ENCODE measurements around the gene PRKCB.
"Not testable (repeated sequence)": the region's sequence is repeated elsewhere in the genome, so short reads cannot be mapped to it uniquely, and the experiment has no call there.

The PRKCB gene

GRCh38 chr16:24228514-24228913 is 392.7 kb downstream of the PRKCB start:
- DNase-seq (ENCODE audit: low read depth, low spot score) = no peak

DNA sequence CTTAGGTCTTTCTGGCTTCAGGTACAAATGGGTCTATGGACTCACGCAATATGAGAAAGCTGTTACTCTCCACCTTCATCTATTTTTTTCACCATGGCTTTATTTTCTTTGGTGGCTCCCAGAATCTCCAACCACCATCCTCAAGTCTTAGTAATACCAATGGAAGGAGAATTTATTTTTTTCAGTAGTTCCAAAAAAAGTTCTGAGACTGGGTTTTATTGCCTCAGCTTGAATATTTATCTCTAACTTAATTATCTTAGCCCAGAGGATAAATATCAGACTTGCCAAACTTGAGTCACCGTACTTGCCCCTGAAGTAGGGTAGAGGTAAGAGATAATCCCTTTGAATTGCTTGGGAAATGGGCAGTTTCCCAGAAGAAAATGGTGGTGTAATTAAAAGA is 397.2 kb downstream of the PRKCB start:
- DNase-seq (ENCODE audit: low read depth, low spot score) = no peak

- no peak for DNase-seq (ENCODE audit: low read depth, low spot score)
Observed at GRCh38 chr16:24234737-24235136, 399.0 kb downstream of the PRKCB start.

DNA sequence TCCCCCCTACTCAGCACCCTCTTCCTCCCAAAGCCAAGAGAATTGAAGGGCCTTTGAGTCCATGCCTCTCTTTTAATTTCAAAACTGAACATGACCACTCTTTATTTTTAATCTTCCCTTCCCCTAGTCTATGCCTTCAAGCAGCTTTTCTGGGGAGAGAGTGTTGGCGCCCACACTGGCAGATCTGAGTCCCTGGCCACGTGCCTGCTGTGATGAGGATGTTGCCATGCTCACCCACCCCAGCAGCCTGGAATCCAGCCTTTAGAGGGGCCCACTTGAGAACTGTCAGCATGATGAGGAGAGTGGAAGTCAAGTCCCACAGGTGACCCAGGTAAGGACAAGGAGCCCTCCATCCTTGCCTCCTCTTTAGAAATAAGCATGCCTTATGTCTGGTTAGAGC is 400.0 kb downstream of the PRKCB start:
- DNase-seq (ENCODE audit: low read depth, low spot score) = no peak

GRCh38 chr16:24238846-24239245 is 403.1 kb downstream of the PRKCB start:
- DNase-seq (ENCODE audit: low read depth, low spot score) = not testable (repeated sequence)

- DNase-seq (ENCODE audit: low read depth, low spot score) = no peak
Observed at GRCh38 chr16:24246911-24247607, 411.3 kb downstream of the PRKCB start.

DNA sequence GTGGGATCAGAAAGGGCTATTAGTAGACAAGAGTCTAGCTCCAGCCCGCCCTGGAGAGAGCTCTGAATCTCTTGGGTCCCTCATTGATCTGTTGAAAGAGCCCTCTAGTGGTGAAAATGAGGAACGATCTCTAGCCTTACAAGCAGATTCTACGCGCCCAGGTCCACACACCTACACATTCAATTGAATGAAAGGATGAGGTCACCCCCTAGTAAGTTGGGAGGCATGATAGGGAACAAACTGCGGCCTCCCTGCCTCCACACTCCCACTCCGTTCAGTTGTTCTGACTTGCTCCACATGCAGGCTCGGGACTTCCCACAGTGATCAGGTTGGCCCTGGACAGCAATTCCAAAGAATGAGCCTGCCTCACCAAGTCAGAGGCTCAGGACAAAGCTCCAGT is 417.4 kb downstream of the PRKCB start:
- DNase-seq (ENCODE audit: low read depth, low spot score) = no peak

- no peak for DNase-seq (ENCODE audit: low read depth, low spot score)
Observed at GRCh38 chr16:24255456-24256371, 419.9 kb downstream of the PRKCB start, which contains the start of gene CACNG3. Gene CACNG3, plus strand, starts transcription at chr16:24256335. Its CDS starts 420 bp downstream, at chr16:24256755.

- DNase-seq (ENCODE audit: low read depth, low spot score) = no peak
Observed at GRCh38 chr16:24257958-24258357, 422.2 kb downstream of the PRKCB start.

GRCh38 chr16:24258791-24259190 is 423.0 kb downstream of the PRKCB start:
- DNase-seq (ENCODE audit: low read depth, low spot score) = no peak

DNA sequence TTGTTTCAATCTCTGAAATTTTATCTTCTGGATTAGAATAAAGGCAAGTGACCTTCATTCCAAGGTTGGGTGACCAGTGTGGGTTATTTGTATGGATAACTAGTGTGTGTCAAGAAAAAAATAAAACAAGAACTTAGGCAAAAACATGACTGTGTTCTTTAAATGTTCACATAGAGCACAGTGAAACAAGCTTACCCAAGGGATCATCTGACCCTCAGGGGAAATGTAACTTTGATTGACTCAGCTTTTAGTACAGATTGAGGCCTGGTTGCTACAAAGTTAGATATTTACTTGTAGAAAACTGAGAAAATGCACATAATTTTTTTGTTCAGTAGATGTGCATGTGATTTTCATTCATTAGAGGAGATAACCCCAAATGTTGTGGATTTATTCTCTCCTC is 427.0 kb downstream of the PRKCB start:
- DNase-seq (ENCODE audit: low read depth, low spot score) = no peak

Data from activated CD4-positive, CD25-positive, alpha-beta regulatory T cell treated with anti-CD3 and anti-CD28 coated beads, Interleukin-2, amount 50 U/mL, for 16 hours (primary cell).